ENCODE data around the gene ALDH3A1. TPM values are rescaled to one million over a fixed set of nuclear protein-coding genes. Genes with fewer than 3 reads are reported as not detected.

The ALDH3A1 gene
- total and polyA plus RNA-seq, 10 donors, result 0.36 to 16.1 (median 0.77) TPM; not detected in 1

GRCh38 chr17:19723964-19724363 is 24.1 kb downstream of the ALDH3A1 start:
- no peaks in the 10 kb centered on the region for H3K36me3 ChIP-seq
- H3K4me3 ChIP-seq, result peak overlapping the region in 3 of 8 donors; percentile 9 to 66 (median 35)
- WGBS, 5 donors, result 99 to 100% (median 100%) methylated on average over 1 of the region's 1 CpG
- intact Hi-C loops (cut with DNase I; ENCODE audit: low total_unique reads), result no loop called here
- peaks cover 13 to 58% (median 39%) of the 10 kb centered on the region in 6 donors for H3K4me1 ChIP-seq
- peak overlapping the region in 6 of 8 donors; percentile 51 to 78 (median 74) for H3K27ac ChIP-seq
- no peaks in the 10 kb centered on the region for H3K27me3 ChIP-seq (replicated peaks in 1 of 7)
- TF ChIP-seq POLR2AphosphoS5 (IDR thresholded peaks at IDR 0.05) (no peak), CTCF (IDR thresholded peaks at IDR 0.05 in 8 of 11, conservative IDR thresholded peaks at IDR 0.05 in 3 of 11) (no peak), POLR2A (IDR thresholded peaks at IDR 0.05) (no peak)
- DNase-seq, result no peak
- H3K9me3 ChIP-seq, result no peaks in the 10 kb centered on the region

GRCh38 chr17:19720631-19721426 is 27.3 kb downstream of the ALDH3A1 start:
- H3K27ac ChIP-seq, result no peak overlapping the region

GRCh38 chr17:19720210-19720475 is 28.0 kb downstream of the ALDH3A1 start:
- intact Hi-C loops (cut with DNase I; ENCODE audit: low total_unique reads), result no loop called here
- H3K27me3 ChIP-seq (replicated peaks in 1 of 7), result no peaks in the 10 kb centered on the region
- WGBS, 5 donors, result 56 to 83% (median 75%) methylated on average over 5 of the region's 5 CpGs
- TF ChIP-seq CTCF (IDR thresholded peaks at IDR 0.05 in 8 of 11, conservative IDR thresholded peaks at IDR 0.05 in 3 of 11) (no peak), POLR2A (IDR thresholded peaks at IDR 0.05) (no peak), POLR2AphosphoS5 (IDR thresholded peaks at IDR 0.05) (no peak)
- H3K4me1 ChIP-seq, result peaks cover 6 to 28% (median 19%) of the 10 kb centered on the region in 6 donors
- no peak overlapping the region for H3K27ac ChIP-seq
- no peaks in the 10 kb centered on the region for H3K36me3 ChIP-seq
- DNase-seq, result no peak
- H3K9me3 ChIP-seq, result no peaks in the 10 kb centered on the region
- H3K4me3 ChIP-seq, result no peak overlapping the region

More at GRCh38 chr17:19720631-19721426, 27.3 kb downstream of the ALDH3A1 start:
- H3K9me3 ChIP-seq, result no peaks in the 10 kb centered on the region
- H3K4me1 ChIP-seq, result peaks cover 6 to 35% (median 20%) of the 10 kb centered on the region in 6 donors
- H3K4me3 ChIP-seq, result no peak overlapping the region
- H3K36me3 ChIP-seq, result no peaks in the 10 kb centered on the region
- DNase-seq, result no peak
- intact Hi-C loops (cut with DNase I; ENCODE audit: low total_unique reads), result no loop called here
- no peaks in the 10 kb centered on the region for H3K27me3 ChIP-seq (replicated peaks in 1 of 7)
- peak in 2 of 3 donors; percentile 35 to 37 for TF ChIP-seq POLR2AphosphoS5 (IDR thresholded peaks at IDR 0.05)
- no peak for TF ChIP-seq CTCF (IDR thresholded peaks at IDR 0.05 in 8 of 11, conservative IDR thresholded peaks at IDR 0.05 in 3 of 11)
- no peak for TF ChIP-seq POLR2A (IDR thresholded peaks at IDR 0.05)
- WGBS, 5 donors, result 52 to 66% (median 56%) methylated on average over 8 to 9 of the region's 9 CpGs

- Histone ChIP-seq H3K36me3 (no peaks in the 10 kb centered on the region), H3K4me1 (peaks cover 2 to 23% (median 13%) of the 10 kb centered on the region in 6 donors), H3K27me3 (replicated peaks in 1 of 7) (no peaks in the 10 kb centered on the region), H3K27ac (no peak overlapping the region), H3K4me3 (no peak overlapping the region), H3K9me3 (no peaks in the 10 kb centered on the region)
- WGBS, 5 donors, result 83 to 94% (median 92%) methylated on average over 19 to 23 of the region's 23 CpGs
- intact Hi-C loops (cut with DNase I; ENCODE audit: low total_unique reads), result no loop called here
- DNase-seq, result no peak
- TF ChIP-seq POLR2A (IDR thresholded peaks at IDR 0.05) (no peak), CTCF (IDR thresholded peaks at IDR 0.05 in 8 of 11, conservative IDR thresholded peaks at IDR 0.05 in 3 of 11) (no peak), POLR2AphosphoS5 (IDR thresholded peaks at IDR 0.05) (no peak)
These were observed 28.5 kb downstream of the ALDH3A1 start for GRCh38 chr17:19719355-19720209.

Data from spleen (tissue), 11 donors.